Epithelial cell of esophagus (primary cell): ENCODE measurements around the gene MBD3.
A peak's percentile ranks its signal among the peaks of the same experiment; 100 is the strongest.

Source experiments
- DNase-seq: peaks from one replicate; pipeline ENCODE4 v3.0.0; 2010; ENCODE audit warnings: low read depth
- H3K4me3 ChIP-seq: 2 replicates; pipeline ENCODE4 v1.5.1; 2011; ENCODE audit warnings: mild to moderate bottlenecking, low read length, control low read depth
- TF ChIP-seq, protein P1 (sequence below): IDR thresholded peaks from 2 replicates; pipeline ENCODE4 v1.5.1; 2011; ENCODE audit warnings: low read depth, mild to moderate bottlenecking, low read length, control low read depth, inconsistent platforms; ENCODE audit not compliant: insufficient read depth; ENCODE audit errors: missing control alignments

The MBD3 gene

DNA sequence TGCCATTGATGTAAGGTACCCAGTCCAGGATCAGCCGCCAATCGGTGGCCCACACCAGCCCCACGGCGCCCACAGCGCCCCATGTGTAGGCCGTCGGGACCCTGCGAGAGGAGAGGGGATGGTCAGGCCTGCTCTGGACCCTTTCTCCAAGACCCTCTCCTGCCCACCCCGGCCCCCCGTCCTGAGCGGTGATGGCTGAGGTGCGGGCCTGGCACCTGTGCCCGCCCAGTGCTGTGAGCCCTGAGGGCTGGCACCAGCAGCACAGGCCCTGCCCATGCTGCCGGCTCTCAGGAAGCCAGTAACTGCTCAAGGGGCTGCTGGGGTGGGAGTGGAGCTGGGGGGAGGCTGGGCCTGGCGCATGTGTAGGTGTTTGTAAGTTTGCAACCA, 6.8 kb upstream of the MBD3 start:
- TF ChIP-seq, protein P1, sequence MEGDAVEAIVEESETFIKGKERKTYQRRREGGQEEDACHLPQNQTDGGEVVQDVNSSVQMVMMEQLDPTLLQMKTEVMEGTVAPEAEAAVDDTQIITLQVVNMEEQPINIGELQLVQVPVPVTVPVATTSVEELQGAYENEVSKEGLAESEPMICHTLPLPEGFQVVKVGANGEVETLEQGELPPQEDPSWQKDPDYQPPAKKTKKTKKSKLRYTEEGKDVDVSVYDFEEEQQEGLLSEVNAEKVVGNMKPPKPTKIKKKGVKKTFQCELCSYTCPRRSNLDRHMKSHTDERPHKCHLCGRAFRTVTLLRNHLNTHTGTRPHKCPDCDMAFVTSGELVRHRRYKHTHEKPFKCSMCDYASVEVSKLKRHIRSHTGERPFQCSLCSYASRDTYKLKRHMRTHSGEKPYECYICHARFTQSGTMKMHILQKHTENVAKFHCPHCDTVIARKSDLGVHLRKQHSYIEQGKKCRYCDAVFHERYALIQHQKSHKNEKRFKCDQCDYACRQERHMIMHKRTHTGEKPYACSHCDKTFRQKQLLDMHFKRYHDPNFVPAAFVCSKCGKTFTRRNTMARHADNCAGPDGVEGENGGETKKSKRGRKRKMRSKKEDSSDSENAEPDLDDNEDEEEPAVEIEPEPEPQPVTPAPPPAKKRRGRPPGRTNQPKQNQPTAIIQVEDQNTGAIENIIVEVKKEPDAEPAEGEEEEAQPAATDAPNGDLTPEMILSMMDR = no peak
- DNase-seq = no peak
- H3K4me3 ChIP-seq = no peak overlapping the region

DNA sequence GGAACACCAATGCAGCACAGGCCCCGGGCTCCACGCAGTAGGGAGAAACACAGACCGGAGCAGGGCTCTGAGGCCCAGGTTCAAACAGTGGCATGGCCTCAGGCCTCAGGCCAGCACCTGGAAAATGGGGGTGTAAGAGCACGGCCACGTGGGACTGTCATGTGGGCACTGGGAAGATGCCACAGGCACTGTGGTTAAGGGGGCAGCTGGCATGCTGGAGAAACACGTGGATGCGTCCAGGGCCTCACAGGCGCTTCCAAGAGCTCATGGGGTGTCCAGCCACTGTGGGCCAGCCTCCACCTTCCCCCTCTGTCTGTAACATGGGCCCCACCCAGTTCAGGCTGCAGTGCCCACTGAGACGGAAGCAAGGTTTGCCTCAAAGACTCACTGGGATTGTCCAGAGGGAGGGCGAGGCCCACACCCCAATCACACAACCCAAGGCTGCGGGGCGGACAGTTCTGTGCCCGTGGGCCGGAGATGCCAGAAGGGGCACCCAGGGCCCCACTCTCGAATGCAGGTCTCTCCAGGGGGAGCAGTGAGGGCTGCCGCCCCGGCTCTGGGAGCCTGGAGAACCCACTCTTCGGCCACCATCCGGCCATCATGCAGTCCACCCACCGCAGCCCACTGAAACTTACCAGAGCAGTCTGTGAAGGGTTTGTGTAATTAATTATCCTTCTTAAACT, 6.3 kb upstream of the MBD3 start:
- TF ChIP-seq, protein P1 = no peak
- DNase-seq = no peak
- H3K4me3 ChIP-seq = no peak overlapping the region

DNA sequence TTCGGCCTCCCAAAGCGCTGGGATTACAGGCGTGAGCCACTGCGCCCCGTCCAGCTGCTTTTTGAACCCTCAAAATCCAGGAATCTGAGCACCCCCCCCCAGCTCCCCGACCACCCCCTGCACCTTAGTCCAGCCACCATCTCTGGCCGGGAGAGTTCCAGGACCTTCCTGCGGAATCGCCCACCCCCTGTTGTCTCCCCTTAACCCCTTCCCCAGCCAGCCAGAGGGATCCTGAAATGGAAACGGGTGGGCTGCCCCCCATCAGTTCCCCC, 772 bp upstream of the MBD3 start:
- no peak for DNase-seq
- H3K4me3 ChIP-seq = peak overlapping the region; percentile 66
- TF ChIP-seq, protein P1 = no peak

DNA sequence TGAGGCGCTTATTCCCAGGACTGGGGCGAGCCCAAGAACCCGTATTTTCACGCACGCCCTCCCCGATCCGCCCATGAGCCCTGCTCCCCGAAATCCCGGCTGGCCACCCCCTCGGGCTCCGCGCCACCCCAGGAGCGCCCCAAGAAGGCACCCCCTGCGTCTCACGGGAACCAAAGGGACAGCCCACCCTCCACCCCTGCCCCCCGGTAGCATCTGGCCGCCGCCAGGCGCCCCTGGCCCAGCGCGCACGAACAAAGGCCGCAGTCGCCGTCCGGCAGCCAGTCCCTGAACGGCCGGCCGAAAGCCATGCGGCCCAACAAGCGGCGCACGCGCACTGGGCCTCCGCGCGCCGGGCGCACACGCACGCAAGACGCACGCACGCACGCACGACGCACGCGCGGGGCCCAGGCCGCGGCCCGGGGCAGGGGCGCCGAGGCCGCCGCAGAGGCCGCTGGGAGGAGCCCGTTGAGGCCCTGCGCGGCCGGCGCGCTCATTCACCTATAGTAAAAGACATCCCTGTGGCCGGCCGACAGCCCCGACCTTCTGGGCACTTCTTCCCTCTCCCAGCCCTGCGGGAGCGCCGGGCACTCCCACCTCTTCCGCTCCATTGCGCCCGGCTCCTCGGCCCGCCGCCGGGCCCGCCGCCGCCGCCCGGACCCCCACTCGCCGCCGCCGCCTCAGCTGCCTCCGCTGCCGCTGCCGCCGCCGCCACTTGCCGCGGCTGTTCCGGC, 476 bp downstream of the MBD3 start:
- TF ChIP-seq, protein P1 = no peak

DNA sequence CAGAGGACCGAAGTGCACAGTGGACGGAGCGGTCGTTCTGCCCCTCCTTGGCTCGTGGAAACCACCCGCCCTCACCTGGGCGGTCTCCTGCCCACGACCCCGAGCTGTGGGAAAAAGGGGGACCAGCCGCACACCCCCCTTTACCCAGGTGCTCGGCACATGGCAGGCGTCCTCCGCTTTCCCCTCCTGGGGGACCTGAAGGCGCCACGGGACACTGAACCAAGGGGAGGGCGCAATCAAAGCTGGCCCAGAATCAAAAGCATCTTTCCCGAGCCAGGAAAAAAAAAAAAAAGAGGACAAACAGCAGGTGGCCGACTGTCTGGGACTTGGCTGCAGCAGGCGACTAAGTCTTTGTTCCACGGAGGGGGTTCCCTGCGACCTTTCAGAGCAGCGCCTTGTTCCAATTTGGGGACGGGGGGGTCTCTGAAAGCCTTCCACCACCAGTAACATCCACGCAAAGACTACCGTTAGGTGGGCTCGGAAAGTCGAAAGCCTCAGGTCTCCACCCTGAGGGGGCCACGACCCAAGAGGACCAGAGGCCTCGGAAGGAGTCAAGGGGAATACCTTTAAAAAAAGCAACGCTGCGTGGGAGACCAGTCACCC, 1.1 kb downstream of the MBD3 start:
- DNase-seq = no peak
- peak overlapping the region; percentile 86 for H3K4me3 ChIP-seq
- TF ChIP-seq, protein P1 = no peak

More for the DNA sequence above, 476 bp downstream of the MBD3 start:
- peak overlapping the region; percentile 86 for H3K4me3 ChIP-seq
- peak; percentile 91 for DNase-seq

DNA sequence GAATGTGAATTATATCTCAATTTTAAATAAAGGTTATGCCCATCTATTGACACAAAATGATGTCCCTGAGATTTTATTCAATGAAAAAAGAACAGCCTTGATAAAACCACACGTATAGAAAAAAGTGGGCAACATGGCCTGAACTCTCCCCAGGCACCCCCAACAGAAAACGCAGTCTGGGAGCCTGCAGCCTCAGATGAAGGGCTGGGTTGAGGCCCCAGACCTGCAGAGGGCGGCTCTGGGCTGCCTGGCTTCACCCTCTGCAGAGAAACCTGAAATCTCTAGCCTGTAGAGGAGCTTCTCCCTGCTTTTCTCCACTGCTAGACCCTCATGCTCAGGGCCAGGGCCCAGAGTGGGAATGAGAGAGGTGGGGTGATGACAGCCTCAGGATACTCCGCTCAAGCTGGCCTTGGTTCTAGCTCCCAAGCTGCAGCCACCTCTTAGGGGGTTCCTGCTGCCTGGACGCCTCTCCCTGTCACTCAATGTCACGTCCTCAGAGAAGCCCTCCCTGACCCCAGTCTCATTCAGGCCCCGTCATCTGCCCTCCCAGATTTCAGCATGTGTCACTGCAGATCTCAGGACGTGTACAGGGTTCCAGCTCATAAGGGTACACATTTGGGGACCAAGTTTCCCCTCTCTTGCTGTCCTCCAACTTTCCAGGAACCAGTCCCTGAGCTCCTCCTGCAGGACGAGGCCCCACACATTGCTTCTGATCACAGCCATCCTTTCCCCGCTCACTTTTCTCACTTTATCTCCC, 1.8 kb downstream of the MBD3 start:
- peak; percentile 46 for DNase-seq
- TF ChIP-seq, protein P1 = peak; percentile 47
- H3K4me3 ChIP-seq = peak overlapping the region; percentile 86
